Natural killer cell (primary cell): ENCODE measurements around the gene LRRTM2. TPM values are rescaled to one million over a fixed set of nuclear protein-coding genes. Genes with fewer than 3 reads are reported as not detected.

Source experiments
- ATAC-seq, 3 donors: fragments of 150-1000 bp in 2 of 3; fragments of 200-7000 bp in 1 of 3; cut with Tn5 transposase; 1 replicate in 1 of 3; 2 replicates in 2 of 3; pipeline ENCODE4 v1.10.0; 2021; ENCODE audit warnings: mild to moderate bottlenecking in 2 of 3, moderate library complexity in 2 of 3
- DNase-seq, 2 donors: peaks; one replicate each; pipeline versions ENCODE4 v3.0.0 to v3.0.0-alpha.2; 2013 to 2021; ENCODE audit warnings: mixed read lengths in 1 of 2
- H3K27ac ChIP-seq: one replicate; pipeline ENCODE4 v1.5.1; 2013; ENCODE audit warnings: mild to moderate bottlenecking, low read length
- H3K27me3 ChIP-seq: one replicate; pipeline ENCODE4 v1.6.1; 2013; ENCODE audit warnings: low read length; ENCODE audit not compliant: control insufficient read depth, insufficient read depth
- H3K36me3 ChIP-seq: one replicate; pipeline ENCODE4 v1.6.1; 2013; ENCODE audit warnings: low read length; ENCODE audit not compliant: control insufficient read depth, insufficient read depth
- H3K4me1 ChIP-seq: one replicate; pipeline ENCODE4 v1.6.1; 2013; ENCODE audit warnings: low read length; ENCODE audit not compliant: control insufficient read depth, insufficient read depth
- H3K4me3 ChIP-seq: one replicate; pipeline ENCODE4 v1.5.1; 2013; ENCODE audit warnings: low read length
- H3K9me3 ChIP-seq: one replicate; pipeline ENCODE4 v1.6.1; 2013; ENCODE audit warnings: low read length; ENCODE audit not compliant: control insufficient read depth, insufficient read depth
- H3K27ac Mint-ChIP-seq, 2 donors: one replicate each; pipeline ENCODE4 v1.8.0; 2022; ENCODE audit warnings: mild to moderate bottlenecking in 2 of 2, mixed read lengths in 2 of 2, moderate library complexity in 1 of 2
- H3K27me3 Mint-ChIP-seq, 2 donors: one replicate each; pipeline ENCODE4 v1.8.0; 2022; ENCODE audit warnings: low read depth in 2 of 2, mixed read lengths in 2 of 2
- H3K36me3 Mint-ChIP-seq: one replicate; pipeline ENCODE4 v1.8.0; 2022; ENCODE audit warnings: mixed read lengths
- H3K4me1 Mint-ChIP-seq, 2 donors: one replicate each; pipeline ENCODE4 v1.8.0; 2022; ENCODE audit warnings: mixed read lengths in 2 of 2
- H3K4me3 Mint-ChIP-seq: one replicate; pipeline ENCODE4 v1.8.0; 2022; ENCODE audit warnings: mild to moderate bottlenecking, moderate library complexity, mixed read lengths
- H3K9me3 Mint-ChIP-seq, 2 donors: one replicate each; pipeline ENCODE4 v1.8.0; 2022; ENCODE audit warnings: mixed read lengths in 2 of 2
- CTCF ChIP-seq: fragments of 200-600 bp; IDR thresholded peaks from one replicate; pipeline ENCODE4 v1.8.0; 2022; ENCODE audit warnings: antibody characterized with exemption
- WGBS: methylation state at CpG from one replicate; pipeline ENCODE4 v1.1.7; 2013; ENCODE audit warnings: missing lambda C conversion rate; ENCODE audit not compliant: insufficient coverage; 5-methylcytosine and 5-hydroxymethylcytosine counted together
- intact Hi-C: fragments of 100-400 bp; cut with micrococcal nuclease; formaldehyde crosslinking; loops from one replicate; pipeline ENCODE4 v1.14.2; 2022
- total RNA-seq, 4 donors: library from RNA; stranded (reverse); fragments of 120-200 nt in 1 of 4; gene quantifications; one replicate each; pipeline versions ENCODE4 v1.2.3 to v1.2.4, GENCODE V29; 2013 to 2022

LRRTM2 gene
- total RNA-seq, 3 donors from 2014 or later (not counting 1 experiment from before 2014, with no cell fraction given) = 0.07 to 0.43 (median 0.35) TPM

GRCh38 chr5:138833726-138834480, 41.2 kb downstream of the LRRTM2 start:
- Histone ChIP-seq H3K27ac (no peak overlapping the region), H3K27me3 (no peaks in the 10 kb centered on the region), H3K4me3 (no peak overlapping the region), H3K36me3 (no peaks in the 10 kb centered on the region), H3K4me1 (no peaks in the 10 kb centered on the region), H3K9me3 (no peaks in the 10 kb centered on the region)
- ATAC-seq = no peak
- Mint-ChIP-seq H3K36me3 (no peaks in the 10 kb centered on the region), H3K27ac (no peak overlapping the region), H3K4me1 (peaks cover 0 to 18% of the 10 kb centered on the region in 2 donors), H3K9me3 (no peaks in the 10 kb centered on the region), H3K4me3 (no peak overlapping the region), H3K27me3 (no peaks in the 10 kb centered on the region)
- 38% methylated on average over 2 of the region's 3 CpGs for WGBS
- TF ChIP-seq CTCF = no peak
- DNase-seq = no peak
- intact Hi-C loops = no loop called here

GRCh38 chr5:138833080-138833479, 42.1 kb downstream of the LRRTM2 start:
- Histone ChIP-seq H3K9me3 (no peaks in the 10 kb centered on the region), H3K4me3 (no peak overlapping the region), H3K36me3 (no peaks in the 10 kb centered on the region), H3K27ac (no peak overlapping the region), H3K27me3 (no peaks in the 10 kb centered on the region), H3K4me1 (no peaks in the 10 kb centered on the region)
- Mint-ChIP-seq H3K27ac (no peak overlapping the region), H3K4me3 (no peak overlapping the region), H3K36me3 (no peaks in the 10 kb centered on the region), H3K27me3 (no peaks in the 10 kb centered on the region), H3K9me3 (no peaks in the 10 kb centered on the region), H3K4me1 (peaks cover 0 to 18% of the 10 kb centered on the region in 2 donors)
- TF ChIP-seq CTCF = no peak
- WGBS = 97% methylated on average over 2 of the region's 2 CpGs
- intact Hi-C loops = no loop called here
- DNase-seq (no peak), ATAC-seq (no peak)

GRCh38 chr5:138832218-138832617, 42.9 kb downstream of the LRRTM2 start:
- H3K27me3 ChIP-seq = no peaks in the 10 kb centered on the region
- Mint-ChIP-seq H3K27ac (no peak overlapping the region), H3K27me3 (no peaks in the 10 kb centered on the region), H3K9me3 (no peaks in the 10 kb centered on the region), H3K36me3 (no peaks in the 10 kb centered on the region), H3K4me1 (peaks cover 0 to 18% of the 10 kb centered on the region in 2 donors), H3K4me3 (no peak overlapping the region)
- H3K4me1 ChIP-seq = no peaks in the 10 kb centered on the region
- no peak for TF ChIP-seq CTCF
- H3K36me3 ChIP-seq = no peaks in the 10 kb centered on the region
- DNase-seq = no peak
- H3K4me3 ChIP-seq = no peak overlapping the region
- intact Hi-C loops = no loop called here
- H3K27ac ChIP-seq = no peak overlapping the region
- no peaks in the 10 kb centered on the region for H3K9me3 ChIP-seq
- no peak for ATAC-seq
- 67% methylated on average over 1 of the region's 2 CpGs for whole genome bisulfite sequencing

GRCh38 chr5:138831703-138832102, 43.4 kb downstream of the LRRTM2 start:
- ATAC-seq = no peak

More at GRCh38 chr5:138831703-138832102, 43.4 kb downstream of the LRRTM2 start:
- no peaks in the 10 kb centered on the region for H3K4me1 ChIP-seq
- no peak overlapping the region for H3K4me3 ChIP-seq
- H3K9me3 Mint-ChIP-seq = no peaks in the 10 kb centered on the region
- no peaks in the 10 kb centered on the region for H3K27me3 Mint-ChIP-seq
- no peaks in the 10 kb centered on the region for H3K27me3 ChIP-seq
- H3K4me3 Mint-ChIP-seq = no peak overlapping the region
- H3K4me1 Mint-ChIP-seq = peaks cover 0 to 18% of the 10 kb centered on the region in 2 donors
- no peaks in the 10 kb centered on the region for H3K36me3 ChIP-seq
- H3K9me3 ChIP-seq = no peaks in the 10 kb centered on the region
- DNase-seq = no peak
- no peak overlapping the region for H3K27ac ChIP-seq
- H3K36me3 Mint-ChIP-seq = no peaks in the 10 kb centered on the region
- intact Hi-C loops = no loop called here
- no peak overlapping the region for H3K27ac Mint-ChIP-seq
- no peak for TF ChIP-seq CTCF
